Measurements from ENCODE around the gene BORCS6.

DNA sequence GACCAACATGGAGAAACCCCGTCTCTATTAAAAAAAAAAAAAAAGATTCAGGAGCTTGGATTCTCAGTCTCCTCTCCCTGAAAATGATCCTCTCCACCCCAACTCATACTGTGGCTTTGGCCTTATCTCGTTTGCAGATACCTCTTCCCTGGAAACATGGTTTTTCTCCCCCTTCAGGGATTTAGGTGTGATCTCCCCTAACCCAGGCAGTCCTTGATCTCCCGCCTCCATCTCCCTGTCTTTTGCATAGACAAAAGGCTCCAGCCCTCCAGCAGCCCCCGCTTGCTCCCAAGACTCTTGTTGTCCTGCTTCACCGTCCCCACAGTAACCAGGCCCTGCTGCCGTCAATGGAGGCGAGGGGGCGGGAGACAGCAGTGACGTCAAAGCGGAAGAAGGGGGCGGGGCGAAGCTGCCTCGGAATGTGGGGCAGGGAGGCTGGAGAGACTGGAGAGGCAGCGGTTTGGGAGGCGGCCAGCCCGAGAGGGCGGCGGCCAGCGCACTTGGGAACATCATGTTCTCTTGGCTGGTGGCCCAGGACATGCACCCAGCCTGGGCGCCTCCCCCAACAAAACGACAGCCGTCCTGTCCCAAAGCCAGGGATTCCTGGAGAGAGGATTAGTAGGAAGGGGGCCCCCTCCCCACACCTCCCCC is 35.9 kb downstream of the BORCS6 start:
- TF ChIP-seq, protein P1, sequence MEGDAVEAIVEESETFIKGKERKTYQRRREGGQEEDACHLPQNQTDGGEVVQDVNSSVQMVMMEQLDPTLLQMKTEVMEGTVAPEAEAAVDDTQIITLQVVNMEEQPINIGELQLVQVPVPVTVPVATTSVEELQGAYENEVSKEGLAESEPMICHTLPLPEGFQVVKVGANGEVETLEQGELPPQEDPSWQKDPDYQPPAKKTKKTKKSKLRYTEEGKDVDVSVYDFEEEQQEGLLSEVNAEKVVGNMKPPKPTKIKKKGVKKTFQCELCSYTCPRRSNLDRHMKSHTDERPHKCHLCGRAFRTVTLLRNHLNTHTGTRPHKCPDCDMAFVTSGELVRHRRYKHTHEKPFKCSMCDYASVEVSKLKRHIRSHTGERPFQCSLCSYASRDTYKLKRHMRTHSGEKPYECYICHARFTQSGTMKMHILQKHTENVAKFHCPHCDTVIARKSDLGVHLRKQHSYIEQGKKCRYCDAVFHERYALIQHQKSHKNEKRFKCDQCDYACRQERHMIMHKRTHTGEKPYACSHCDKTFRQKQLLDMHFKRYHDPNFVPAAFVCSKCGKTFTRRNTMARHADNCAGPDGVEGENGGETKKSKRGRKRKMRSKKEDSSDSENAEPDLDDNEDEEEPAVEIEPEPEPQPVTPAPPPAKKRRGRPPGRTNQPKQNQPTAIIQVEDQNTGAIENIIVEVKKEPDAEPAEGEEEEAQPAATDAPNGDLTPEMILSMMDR (IDR thresholded peaks at IDR 0.05): no peak
- TF ChIP-seq EZH2 (IDR thresholded peaks at IDR 0.05) (no peak), EZH2phosphoT487 (IDR thresholded peaks at IDR 0.05) (no peak)

All from neural progenitor cell (in vitro differentiated cells).